ENCODE results near the gene DNASE2B. TPM values are rescaled to one million over a fixed set of nuclear protein-coding genes. Genes with fewer than 3 reads are reported as not detected.

DNASE2B gene
- total RNA-seq, 1 experiment from 2014 or later: not detected

DNA sequence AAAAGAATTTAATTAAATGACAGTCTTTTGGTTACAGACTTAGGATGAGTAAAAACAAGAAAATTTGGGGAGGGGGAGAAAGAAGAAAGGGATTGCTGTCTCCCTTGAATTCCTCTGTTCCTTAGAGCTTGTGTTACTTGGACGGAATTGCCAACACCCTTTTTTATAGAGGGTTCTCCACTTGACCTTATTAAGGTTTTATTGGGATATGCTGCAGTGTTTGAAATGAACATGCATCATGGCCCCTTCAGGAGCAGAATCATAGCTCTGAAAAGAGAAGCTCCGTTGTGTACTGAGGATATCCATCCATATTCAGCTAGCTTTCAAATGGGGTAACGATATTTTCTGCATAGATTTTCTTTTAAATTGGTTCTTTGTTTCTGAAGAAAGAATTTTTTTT lies 48.2 kb upstream of the DNASE2B start:
- Histone ChIP-seq H3K27ac (ENCODE audit: low read length) (no peak overlapping the region), H3K9me3 (ENCODE audit: low read length) (no peaks in the 10 kb centered on the region), H3K9me2 (replicated peaks; ENCODE audit: low read length) (no peaks in the 10 kb centered on the region), H3K4me1 (ENCODE audit: insufficient read depth, low read length) (peaks cover 6% of the 10 kb centered on the region; the same call in 1 of the 2 replicates), H3K36me3 (ENCODE audit: low read depth, low read length) (no peaks in the 10 kb centered on the region), H4K20me1 (ENCODE audit: low read length) (no peaks in the 10 kb centered on the region), H3K9ac (ENCODE audit: low read length) (no peak overlapping the region), H2AFZ (ENCODE audit: low read length) (no peak overlapping the region), H3F3A (ENCODE audit: low read length, unreplicated experiment) (no peaks in the 10 kb centered on the region), H3K4me2 (ENCODE audit: low read length) (no peak overlapping the region), H3K27me3 (ENCODE audit: low read length) (no peaks in the 10 kb centered on the region), H3K4me3 (ENCODE audit: low read length) (no peak overlapping the region), H3K79me2 (ENCODE audit: low read length) (no peaks in the 10 kb centered on the region)
- ATAC-seq (no peak), DNase-seq (no peak)
- no TSS peak for BruUV-seq (replicated peaks)
- ChIA-PET POLR2A (ENCODE audit: unreplicated experiment) (no interaction called here), CTCF (no interaction called here)
- intact Hi-C loops (cut with micrococcal nuclease): no loop called here
- TF ChIP-seq, protein P1, sequence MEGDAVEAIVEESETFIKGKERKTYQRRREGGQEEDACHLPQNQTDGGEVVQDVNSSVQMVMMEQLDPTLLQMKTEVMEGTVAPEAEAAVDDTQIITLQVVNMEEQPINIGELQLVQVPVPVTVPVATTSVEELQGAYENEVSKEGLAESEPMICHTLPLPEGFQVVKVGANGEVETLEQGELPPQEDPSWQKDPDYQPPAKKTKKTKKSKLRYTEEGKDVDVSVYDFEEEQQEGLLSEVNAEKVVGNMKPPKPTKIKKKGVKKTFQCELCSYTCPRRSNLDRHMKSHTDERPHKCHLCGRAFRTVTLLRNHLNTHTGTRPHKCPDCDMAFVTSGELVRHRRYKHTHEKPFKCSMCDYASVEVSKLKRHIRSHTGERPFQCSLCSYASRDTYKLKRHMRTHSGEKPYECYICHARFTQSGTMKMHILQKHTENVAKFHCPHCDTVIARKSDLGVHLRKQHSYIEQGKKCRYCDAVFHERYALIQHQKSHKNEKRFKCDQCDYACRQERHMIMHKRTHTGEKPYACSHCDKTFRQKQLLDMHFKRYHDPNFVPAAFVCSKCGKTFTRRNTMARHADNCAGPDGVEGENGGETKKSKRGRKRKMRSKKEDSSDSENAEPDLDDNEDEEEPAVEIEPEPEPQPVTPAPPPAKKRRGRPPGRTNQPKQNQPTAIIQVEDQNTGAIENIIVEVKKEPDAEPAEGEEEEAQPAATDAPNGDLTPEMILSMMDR (conservative IDR thresholded peaks at IDR 0.05; ENCODE audit: low read depth, low read length): no peak
- no peak for TF ChIP-seq EZH2 (IDR thresholded peaks at IDR 0.05; ENCODE audit: low read length, unreplicated experiment)
- no peak for TF ChIP-seq EZH2phosphoT487 (IDR thresholded peaks at IDR 0.05; ENCODE audit: borderline replicate concordance, low read length)

DNA sequence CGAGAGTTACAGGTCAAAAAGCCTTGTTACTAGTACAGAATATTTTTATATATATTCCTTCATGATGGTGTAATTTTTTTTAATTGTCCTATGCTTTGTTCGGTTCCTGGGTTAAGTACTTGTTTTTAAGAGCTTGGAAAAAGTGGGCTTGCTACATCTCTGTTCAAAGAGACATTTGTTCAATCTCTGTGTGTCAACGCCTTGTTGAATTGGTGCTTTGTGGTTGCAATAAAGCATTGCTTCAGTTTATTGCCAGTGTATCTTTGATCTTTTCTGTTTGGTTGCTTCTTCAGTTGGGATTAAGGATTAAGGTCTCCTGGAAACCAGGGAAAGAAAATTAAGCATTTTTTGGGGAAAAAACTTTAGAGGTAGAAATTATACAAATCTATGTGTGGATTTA lies 47.7 kb upstream of the DNASE2B start:
- Histone ChIP-seq H3K4me2 (ENCODE audit: low read length) (no peak overlapping the region), H3K9me3 (ENCODE audit: low read length) (no peaks in the 10 kb centered on the region), H3K36me3 (ENCODE audit: low read depth, low read length) (no peaks in the 10 kb centered on the region), H3K27ac (ENCODE audit: low read length) (no peak overlapping the region), H2AFZ (ENCODE audit: low read length) (no peak overlapping the region), H3K79me2 (ENCODE audit: low read length) (no peaks in the 10 kb centered on the region), H3F3A (ENCODE audit: low read length, unreplicated experiment) (no peaks in the 10 kb centered on the region), H4K20me1 (ENCODE audit: low read length) (no peaks in the 10 kb centered on the region), H3K9me2 (replicated peaks; ENCODE audit: low read length) (no peaks in the 10 kb centered on the region), H3K4me3 (ENCODE audit: low read length) (no peak overlapping the region), H3K4me1 (ENCODE audit: insufficient read depth, low read length) (peaks cover 6% of the 10 kb centered on the region; the same call in 1 of the 2 replicates), H3K27me3 (ENCODE audit: low read length) (no peaks in the 10 kb centered on the region), H3K9ac (ENCODE audit: low read length) (no peak overlapping the region)
- TF ChIP-seq EZH2 (IDR thresholded peaks at IDR 0.05; ENCODE audit: low read length, unreplicated experiment) (no peak), EZH2phosphoT487 (IDR thresholded peaks at IDR 0.05; ENCODE audit: borderline replicate concordance, low read length) (no peak)
- TF ChIP-seq, protein P1 (conservative IDR thresholded peaks at IDR 0.05; ENCODE audit: low read depth, low read length): no peak
- CTCF ChIA-PET: interaction anchor here (0.7 kb wide), 1 partner anchor 73 kb away, joined by 3 read pairs; no protein-coding TSS in a partner anchor
- POLR2A ChIA-PET (ENCODE audit: unreplicated experiment): no interaction called here
- no peak for ATAC-seq
- DNase-seq: no peak
- intact Hi-C loops (cut with micrococcal nuclease): no loop called here
- no TSS peak for BruUV-seq (replicated peaks)

DNA sequence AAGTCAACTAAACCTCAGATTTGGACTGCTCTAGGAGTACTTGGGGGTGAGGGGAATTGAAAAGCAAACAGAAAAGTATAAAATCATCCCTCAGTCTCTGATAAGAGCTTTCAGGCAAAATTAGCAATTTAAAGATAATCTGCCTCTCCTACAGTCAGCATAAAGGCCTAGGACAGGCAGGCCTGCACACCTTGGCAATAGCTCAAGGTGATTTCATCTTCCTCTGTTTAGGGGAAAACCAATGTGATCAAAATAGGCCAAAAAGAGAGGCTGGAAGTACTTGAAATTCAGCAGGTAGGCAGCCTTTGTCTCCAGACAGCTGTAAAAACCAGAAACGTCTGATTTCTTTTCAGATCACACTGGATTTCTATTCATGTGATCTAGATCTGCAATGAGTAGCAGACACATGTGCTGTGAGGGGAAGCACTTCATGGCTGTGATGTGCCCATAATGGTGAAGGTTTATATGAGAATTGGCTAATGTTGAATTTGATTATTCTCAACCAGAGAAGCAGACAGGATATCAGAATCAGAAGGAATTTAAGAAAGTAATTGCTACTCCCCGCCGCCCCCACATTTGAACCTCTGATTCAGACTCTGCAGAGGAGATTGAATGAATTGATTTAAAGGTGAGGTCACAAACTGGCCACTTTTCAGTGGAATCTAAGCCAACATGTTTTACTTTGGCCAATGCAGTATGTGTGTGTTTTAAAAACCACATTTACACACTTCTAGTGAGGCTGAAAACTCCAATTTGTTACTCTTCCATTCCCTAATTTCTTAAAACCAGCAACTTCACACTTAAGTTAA lies 45.8 kb upstream of the DNASE2B start:
- no peaks in the 10 kb centered on the region for H3K9me2 ChIP-seq (replicated peaks; ENCODE audit: low read length)
- H3K27ac ChIP-seq (ENCODE audit: low read length): no peak overlapping the region
- no peaks in the 10 kb centered on the region for H3K9me3 ChIP-seq (ENCODE audit: low read length)
- H2AFZ ChIP-seq (ENCODE audit: low read length): no peak overlapping the region
- CTCF ChIA-PET: no interaction called here
- peaks cover 6% of the 10 kb centered on the region; the same call in 1 of the 2 replicates for H3K4me1 ChIP-seq (ENCODE audit: insufficient read depth, low read length)
- intact Hi-C loops (cut with micrococcal nuclease): no loop called here
- H3K4me2 ChIP-seq (ENCODE audit: low read length): no peak overlapping the region
- no peaks in the 10 kb centered on the region for H4K20me1 ChIP-seq (ENCODE audit: low read length)
- H3K27me3 ChIP-seq (ENCODE audit: low read length): no peaks in the 10 kb centered on the region
- DNase-seq (no peak), ATAC-seq (no peak)
- H3K9ac ChIP-seq (ENCODE audit: low read length): no peak overlapping the region
- H3K4me3 ChIP-seq (ENCODE audit: low read length): no peak overlapping the region
- no peaks in the 10 kb centered on the region for H3F3A ChIP-seq (ENCODE audit: low read length, unreplicated experiment)
- no peaks in the 10 kb centered on the region for H3K79me2 ChIP-seq (ENCODE audit: low read length)
- POLR2A ChIA-PET (ENCODE audit: unreplicated experiment): no interaction called here
- H3K36me3 ChIP-seq (ENCODE audit: low read depth, low read length): no peaks in the 10 kb centered on the region
- no peak for TF ChIP-seq EZH2 (IDR thresholded peaks at IDR 0.05; ENCODE audit: low read length, unreplicated experiment)
- TF ChIP-seq, protein P1 (conservative IDR thresholded peaks at IDR 0.05; ENCODE audit: low read depth, low read length): no peak
- TF ChIP-seq EZH2phosphoT487 (IDR thresholded peaks at IDR 0.05; ENCODE audit: borderline replicate concordance, low read length): no peak
- no TSS peak for BruUV-seq (replicated peaks)
